ENCODE measurements around the gene DPEP2. TPM values are rescaled to one million over a fixed set of nuclear protein-coding genes. Genes with fewer than 3 reads are reported as not detected.

Gene DPEP2
- total and polyA plus RNA-seq, 2 experiments from 2014 or later: not detected

- TF ChIP-seq ZNF462 (CRISPR knock-in tag; IDR thresholded peaks at IDR 0.05) (no peak), NANOG (IDR thresholded peaks at IDR 0.05; ENCODE audit: borderline replicate concordance) (no peak), REST (IDR thresholded peaks at IDR 0.05; ENCODE audit: unreplicated experiment) (no peak), ETS1 (IDR thresholded peaks at IDR 0.05) (no peak), CREB1 (CRISPR knock-in tag; IDR thresholded peaks at IDR 0.05; ENCODE audit: low read depth) (no peak), STAT1 (IDR thresholded peaks at IDR 0.05; ENCODE audit: unreplicated experiment) (no peak), ZNF114 (CRISPR knock-in tag; IDR thresholded peaks at IDR 0.05) (no peak), ZNF331 (CRISPR knock-in tag; IDR thresholded peaks at IDR 0.05; ENCODE audit: low read depth) (no peak), EZH2phosphoT487 (IDR thresholded peaks at IDR 0.05; ENCODE audit: unreplicated experiment) (no peak), JUNB (IDR thresholded peaks at IDR 0.05; ENCODE audit: unreplicated experiment) (no peak)
Observed at GRCh38 chr16:67989322-67990017, 9.8 kb downstream of the DPEP2 start (continued).

All from GM23338 (cell line).